ENCODE results near the gene TNFRSF6B. TPM values are rescaled to one million over a fixed set of nuclear protein-coding genes. Genes with fewer than 3 reads are reported as not detected.

Gene TNFRSF6B
- total and polyA plus RNA-seq, 5 donors = 0.23 to 2.7 (median 1.2) TPM; not detected in 1

Other genes with a start within 250 kb of the TNFRSF6B start
- gene KCNQ2, start 224.0 kb upstream of the TNFRSF6B start, total RNA-seq = 1 to 10 TPM in 2 of 4 donors, not detected in 2; 1.1 to 2.3 TPM
- under 0.01 TPM for gene KCNQ2, start 224.0 kb upstream of the TNFRSF6B start, polyA plus RNA-seq
- gene EEF1A2, start 197.6 kb upstream of the TNFRSF6B start, total RNA-seq = 1,000 to 10,000 TPM in 1 of 4 donors, 100 to 1,000 TPM in 3; 701 to 1,033 (median 894) TPM
- 952 TPM for gene EEF1A2, start 197.6 kb upstream of the TNFRSF6B start, polyA plus RNA-seq
- 100 to 1,000 TPM; 143 to 244 (median 223) TPM for gene PPDPF, start 175.9 kb upstream of the TNFRSF6B start, total RNA-seq
- 276 TPM for gene PPDPF, start 175.9 kb upstream of the TNFRSF6B start, polyA plus RNA-seq
- gene PTK6, start 159.3 kb upstream of the TNFRSF6B start, total RNA-seq = under 1 TPM in 2 of 4 donors, not detected in 2; 0.09 to 0.15 TPM
- gene PTK6, start 159.3 kb upstream of the TNFRSF6B start, polyA plus RNA-seq = 0.14 TPM
- not detected for gene SRMS, start 148.9 kb upstream of the TNFRSF6B start, total RNA-seq
- gene SRMS, start 148.9 kb upstream of the TNFRSF6B start, polyA plus RNA-seq = not detected
- gene FNDC11, start 142.5 kb upstream of the TNFRSF6B start, total RNA-seq = under 1 TPM in 3 of 4 donors, not detected in 1; 0.09 to 0.20 (median 0.17) TPM
- 0.14 TPM for gene FNDC11, start 142.5 kb upstream of the TNFRSF6B start, polyA plus RNA-seq
- gene HELZ2, start 122.4 kb upstream of the TNFRSF6B start, total RNA-seq = 10 to 100 TPM; 15.6 to 29.5 (median 16.2) TPM
- 8.7 TPM for gene HELZ2, start 122.4 kb upstream of the TNFRSF6B start, polyA plus RNA-seq
- gene GMEB2, start 69.6 kb upstream of the TNFRSF6B start, total RNA-seq = 1 to 10 TPM; 7.0 to 7.7 (median 7.3) TPM
- gene GMEB2, start 69.6 kb upstream of the TNFRSF6B start, polyA plus RNA-seq = 6.5 TPM
- 1 to 10 TPM; 4.0 to 9.3 (median 5.8) TPM for gene STMN3, start 43.2 kb upstream of the TNFRSF6B start, total RNA-seq
- 7.1 TPM for gene STMN3, start 43.2 kb upstream of the TNFRSF6B start, polyA plus RNA-seq
- gene RTEL1, start 38.3 kb upstream of the TNFRSF6B start, total RNA-seq = 10 to 100 TPM; 12.3 to 14.8 (median 13.3) TPM
- 7.7 TPM for gene RTEL1, start 38.3 kb upstream of the TNFRSF6B start, polyA plus RNA-seq
- gene ARFRP1, start 11.3 kb downstream of the TNFRSF6B start, total RNA-seq = 10 to 100 TPM; 40.1 to 49.7 (median 44.3) TPM
- gene ARFRP1, start 11.3 kb downstream of the TNFRSF6B start, polyA plus RNA-seq = 38.7 TPM
- gene ZGPAT, start 11.4 kb downstream of the TNFRSF6B start, total RNA-seq = 10 to 100 TPM; 14.5 to 19.6 (median 16.8) TPM
- 29.5 TPM for gene ZGPAT, start 11.4 kb downstream of the TNFRSF6B start, polyA plus RNA-seq
- 1 to 10 TPM; 2.1 to 2.9 (median 2.7) TPM for gene LIME1, start 40.0 kb downstream of the TNFRSF6B start, total RNA-seq
- 2.7 TPM for gene LIME1, start 40.0 kb downstream of the TNFRSF6B start, polyA plus RNA-seq
- gene SLC2A4RG, start 43.1 kb downstream of the TNFRSF6B start, total RNA-seq = 10 to 100 TPM; 42.7 to 69.1 (median 50.1) TPM
- gene SLC2A4RG, start 43.1 kb downstream of the TNFRSF6B start, polyA plus RNA-seq = 39.2 TPM
- gene ZBTB46, start 134.6 kb downstream of the TNFRSF6B start, total RNA-seq = 10 to 100 TPM; 14.4 to 18.1 (median 16.3) TPM
- 6.7 TPM for gene ZBTB46, start 134.6 kb downstream of the TNFRSF6B start, polyA plus RNA-seq
- gene ABHD16B, start 164.8 kb downstream of the TNFRSF6B start, total RNA-seq = not detected
- 0.54 TPM for gene ABHD16B, start 164.8 kb downstream of the TNFRSF6B start, polyA plus RNA-seq
- 10 to 100 TPM; 62.1 to 73.5 (median 63.6) TPM for gene TPD52L2, start 168.6 kb downstream of the TNFRSF6B start, total RNA-seq
- 52.3 TPM for gene TPD52L2, start 168.6 kb downstream of the TNFRSF6B start, polyA plus RNA-seq
- 10 to 100 TPM; 43.1 to 51.0 (median 49.9) TPM for gene DNAJC5, start 198.5 kb downstream of the TNFRSF6B start, total RNA-seq
- 32.2 TPM for gene DNAJC5, start 198.5 kb downstream of the TNFRSF6B start, polyA plus RNA-seq

Measured in right cardiac atrium (tissue), 5 donors.